Testis (tissue), 3 donors: ENCODE results near the gene STARD9. TPM values are rescaled to one million over a fixed set of nuclear protein-coding genes. Genes with fewer than 3 reads are reported as not detected.

ENCODE experiments used
- DNase-seq: peaks from one replicate; pipeline ENCODE4 v3.0.0-alpha.2; 2019
- H3K27ac ChIP-seq, 2 donors: fragments of 200-600 bp; sonication (generic); one replicate each; pipeline ENCODE4 v1.5.1; 2019
- H3K27me3 ChIP-seq: fragments of 200-600 bp; sonication (generic); one replicate; pipeline ENCODE4 v1.5.1; 2019
- H3K36me3 ChIP-seq: fragments of 200-600 bp; sonication (generic); one replicate; pipeline ENCODE4 v1.5.1; 2017; ENCODE audit warnings: low read depth; ENCODE audit errors: missing control alignments
- H3K4me1 ChIP-seq: fragments of 200-600 bp; sonication (generic); one replicate; pipeline ENCODE4 v1.5.1; 2019
- H3K4me3 ChIP-seq, 2 donors: fragments of 200-600 bp; sonication (generic); one replicate each; pipeline ENCODE4 v1.5.1; 2017 to 2019
- H3K9me3 ChIP-seq: fragments of 200-600 bp; sonication (generic); one replicate; pipeline ENCODE4 v1.5.1; 2017
- CTCF ChIP-seq, 3 experiments: fragments of 450-650 bp in 2 of 3; fragments of 200-600 bp in 1 of 3; sonication (generic) in 1 of 3; IDR thresholded peaks; one replicate each; pipeline ENCODE4 v1.5.1; 2016 to 2019; ENCODE audit warnings: antibody characterized with exemption in 3 of 3, mild to moderate bottlenecking in 2 of 3, moderate library complexity in 1 of 3
- POLR2A ChIP-seq: fragments of 450-650 bp; IDR thresholded peaks from one replicate; pipeline ENCODE4 v1.6.1; 2017; ENCODE audit warnings: antibody characterized with exemption, mild to moderate bottlenecking, moderate library complexity
- WGBS, 2 donors: methylation state at CpG; one replicate each; pipeline ENCODE4 v1.1.5; 2018; 5-methylcytosine and 5-hydroxymethylcytosine counted together
- intact Hi-C: fragments of 100-400 bp; cut with DNase I; formaldehyde crosslinking; loops from one replicate; pipeline ENCODE4 v1.15.1; 2023; ENCODE audit warnings: low total_unique reads
- polyA plus RNA-seq: library from polyadenylated mRNA; stranded (reverse); fragments of 350-450 nt; fragmentation: Illumina TruSeq; extraction: RNeasy Lipid Tissue Mini Kit (QIAGEN cat#74804); gene quantifications from one replicate; pipeline ENCODE4 v1.2.3, GENCODE V29; 2014; ENCODE audit warnings: low read depth, low replicate concordance; ENCODE audit not compliant: insufficient read depth
- total RNA-seq, 2 donors: library from RNA; depleted of rRNA; stranded (reverse); fragments of >200 nt; gene quantifications; one replicate each; pipeline ENCODE4 v1.2.3, GENCODE V29; 2016

STARD9 gene
- total and polyA plus RNA-seq, 3 donors from 2014 or later: 41.1 to 137 (median 132) TPM

DNA sequence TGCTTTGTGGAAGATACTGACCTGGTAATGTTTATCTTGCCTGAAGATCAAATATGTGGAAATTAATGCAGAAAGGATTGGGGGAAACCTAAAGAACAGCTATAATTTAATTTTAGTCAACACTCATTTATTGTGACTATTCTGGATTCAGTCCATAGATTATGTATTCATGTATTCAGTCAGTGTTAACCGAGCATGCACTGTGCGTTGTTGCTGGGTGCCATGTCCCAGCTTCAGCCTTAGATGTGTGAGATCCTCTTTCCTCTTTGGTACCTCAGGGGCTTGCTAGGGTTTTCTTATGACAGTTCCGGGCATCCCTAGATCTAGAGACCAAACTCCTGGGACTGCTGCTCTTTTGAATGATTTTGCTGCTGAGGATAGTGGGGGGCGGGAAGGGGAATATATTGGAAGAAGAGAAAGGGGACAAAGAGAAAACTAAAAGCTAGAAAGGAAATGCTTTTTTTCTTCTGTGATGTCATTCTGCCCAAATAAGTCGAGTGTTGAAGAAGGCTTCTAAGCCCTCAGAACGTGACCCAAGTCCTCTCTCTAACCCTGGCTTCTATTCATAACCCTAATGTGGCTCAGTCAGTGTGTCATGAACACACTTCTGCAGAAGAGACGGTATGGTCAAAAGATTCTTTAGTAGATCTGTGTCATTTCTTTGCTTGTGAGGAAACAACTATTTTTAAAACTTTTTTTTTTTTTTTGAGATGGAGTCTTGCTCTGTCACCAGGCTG is 33.5 kb downstream of the STARD9 start:
- peak overlapping the region in 1 of 2 donors; percentile 4 for H3K27ac ChIP-seq
- H3K4me1 ChIP-seq: peaks cover 15% of the 10 kb centered on the region
- WGBS, 2 donors: 69 to 78% methylated on average over 7 of the region's 7 CpGs
- no peaks in the 10 kb centered on the region for H3K27me3 ChIP-seq
- H3K4me3 ChIP-seq: no peak overlapping the region
- no peaks in the 10 kb centered on the region for H3K9me3 ChIP-seq
- intact Hi-C loops: no loop called here
- H3K36me3 ChIP-seq: no peaks in the 10 kb centered on the region
- no peak for DNase-seq
- TF ChIP-seq CTCF (IDR thresholded peaks at IDR 0.05): no peak
- no peak for TF ChIP-seq POLR2A

DNA sequence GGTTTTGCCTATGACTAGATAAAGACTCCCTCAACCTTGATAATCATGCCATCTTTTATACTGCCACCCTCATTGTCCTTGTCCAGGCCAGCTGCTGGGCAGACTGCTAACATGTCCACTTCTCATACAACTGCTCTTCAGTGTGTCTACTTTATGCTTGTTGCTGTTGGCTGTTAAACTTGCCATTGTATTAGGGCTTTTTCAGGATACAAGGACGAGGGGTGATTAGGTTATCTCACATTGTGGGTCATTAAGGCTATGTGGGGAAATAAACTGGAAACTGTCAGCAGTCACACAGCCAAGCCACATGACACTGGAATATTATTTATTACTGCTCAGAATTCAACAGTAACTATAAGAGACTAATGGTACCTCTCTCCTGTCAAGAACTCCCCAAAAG is 36.1 kb downstream of the STARD9 start:
- no peaks in the 10 kb centered on the region for H3K36me3 ChIP-seq
- peak overlapping the region in 1 of 2 donors; percentile 52 for H3K27ac ChIP-seq
- H3K4me1 ChIP-seq: no peaks in the 10 kb centered on the region
- 34 to 79% methylated on average over 1 of the region's 1 CpG for WGBS, 2 donors
- no peak overlapping the region for H3K4me3 ChIP-seq
- H3K9me3 ChIP-seq: no peaks in the 10 kb centered on the region
- H3K27me3 ChIP-seq: no peaks in the 10 kb centered on the region
- DNase-seq: no peak
- intact Hi-C loops: no loop called here
- no peak for TF ChIP-seq CTCF (IDR thresholded peaks at IDR 0.05)

- no peak for DNase-seq
- WGBS, 2 donors: 50 to 71% methylated on average over 8 of the region's 8 CpGs
- no peaks in the 10 kb centered on the region for H3K27me3 ChIP-seq
- no peaks in the 10 kb centered on the region for H3K4me1 ChIP-seq
- intact Hi-C loops: no loop called here
- TF ChIP-seq CTCF (IDR thresholded peaks at IDR 0.05) (no peak), POLR2A (no peak)
- H3K9me3 ChIP-seq: no peaks in the 10 kb centered on the region
- no peaks in the 10 kb centered on the region for H3K36me3 ChIP-seq
- H3K4me3 ChIP-seq: no peak overlapping the region
- peak overlapping the region in 1 of 2 donors; percentile 52 for H3K27ac ChIP-seq
These were observed 37.0 kb downstream of the STARD9 start for GRCh38 chr15:42612367-42612912.

DNA sequence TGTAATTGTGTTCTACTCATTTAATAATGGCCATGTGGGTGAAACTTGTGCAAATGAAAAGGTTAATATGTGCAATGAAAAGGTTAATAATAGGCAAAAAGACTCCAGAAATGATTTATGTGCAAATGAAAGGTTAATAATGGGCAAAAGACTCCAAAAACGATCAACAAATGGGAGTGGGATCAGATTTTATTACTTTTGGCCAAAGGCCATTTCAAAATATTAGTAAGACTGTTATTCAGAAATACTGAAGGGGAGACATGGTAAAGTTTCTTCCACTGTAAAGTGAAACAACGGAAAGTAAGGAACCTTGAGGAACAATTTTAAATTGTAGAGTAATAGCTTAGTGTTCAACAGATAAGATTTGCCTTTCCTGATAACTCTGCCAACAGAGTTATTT is 40.7 kb downstream of the STARD9 start:
- Histone ChIP-seq H3K4me3 (no peak overlapping the region), H3K4me1 (no peaks in the 10 kb centered on the region), H3K36me3 (no peaks in the 10 kb centered on the region), H3K27me3 (no peaks in the 10 kb centered on the region), H3K27ac (peak overlapping the region; percentile 69 to 75), H3K9me3 (no peaks in the 10 kb centered on the region)
- WGBS, 2 donors: 20 to 35% methylated on average over 2 of the region's 2 CpGs
- TF ChIP-seq POLR2A (no peak), CTCF (IDR thresholded peaks at IDR 0.05) (no peak)
- DNase-seq: no peak
- intact Hi-C loops: no loop called here
